Stimulated activated CD4-positive, alpha-beta T cell treated with anti-CD3 and anti-CD28 coated beads, TNF-alpha, amount 100 ng/mL, for 48 hours (primary cell): ENCODE data around the gene LRBA.
A peak's percentile ranks its signal among the peaks of the same experiment; 100 is the strongest.
"Not testable (repeated sequence)": the region's sequence is repeated elsewhere in the genome, so short reads cannot be mapped to it uniquely, and the experiment has no call there.

ENCODE experiments used
- DNase-seq, 3 donors: peaks; one replicate each; pipeline ENCODE4 v3.0.0-alpha.2; 2020; ENCODE audit warnings: low read depth in 3 of 3

LRBA gene

DNA sequence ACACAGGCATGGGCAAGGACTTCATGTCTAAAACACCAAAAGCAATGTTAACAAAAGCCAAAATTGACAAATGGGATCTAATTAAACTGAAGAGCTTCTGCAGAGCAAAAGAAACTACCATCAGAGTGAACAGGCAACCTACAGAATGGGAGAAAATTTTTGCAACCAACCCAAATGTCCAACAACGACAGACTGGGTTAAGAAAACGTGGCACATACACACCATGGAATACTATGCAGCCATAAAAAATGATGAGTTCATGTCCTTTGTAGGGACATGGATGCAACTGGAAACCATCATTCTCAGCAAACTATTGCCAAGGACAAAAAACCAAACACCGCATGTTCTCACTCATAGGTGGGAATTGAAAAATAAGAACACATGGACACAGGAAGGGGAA is 507.4 kb downstream of the LRBA start:
- DNase-seq = not testable (repeated sequence)

GRCh38 chr4:150501983-150502382 is 513.1 kb downstream of the LRBA start:
- no peak for DNase-seq

DNA sequence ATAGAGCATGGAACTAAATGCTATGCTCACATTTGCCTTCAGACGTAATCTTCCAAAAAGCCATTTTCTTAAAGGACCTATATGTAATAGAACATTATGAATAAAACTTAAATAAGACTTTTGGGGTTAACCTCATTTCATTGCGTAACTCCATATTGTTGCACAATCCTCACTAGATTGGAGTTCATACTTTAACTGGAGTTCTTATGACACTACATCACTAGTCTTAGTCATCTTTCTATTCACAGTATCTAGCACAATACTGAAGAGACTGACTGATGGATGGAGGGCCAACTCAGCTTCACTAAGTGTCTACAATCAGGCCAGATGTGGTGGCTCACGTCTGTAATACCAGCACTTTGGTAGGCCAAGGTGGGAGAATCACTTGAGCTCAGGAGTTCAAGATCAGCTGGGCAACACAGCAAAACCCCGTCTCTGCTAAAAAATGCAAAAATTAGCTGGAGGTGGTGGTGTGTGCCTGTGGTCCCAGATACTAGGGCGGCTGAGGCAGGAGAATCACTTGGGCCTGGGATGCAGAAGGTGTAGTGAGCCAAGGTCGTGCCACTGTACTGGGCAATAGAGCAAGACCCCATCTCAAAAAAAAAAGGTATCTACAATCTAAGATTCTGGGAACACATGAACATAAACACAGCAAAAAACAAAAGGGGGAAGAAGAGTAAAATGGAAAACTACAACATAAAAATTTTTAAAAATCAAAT is 513.9 kb downstream of the LRBA start:
- no peak for DNase-seq

- DNase-seq = no peak
Observed at GRCh38 chr4:150497612-150498011, 517.5 kb downstream of the LRBA start.

DNA sequence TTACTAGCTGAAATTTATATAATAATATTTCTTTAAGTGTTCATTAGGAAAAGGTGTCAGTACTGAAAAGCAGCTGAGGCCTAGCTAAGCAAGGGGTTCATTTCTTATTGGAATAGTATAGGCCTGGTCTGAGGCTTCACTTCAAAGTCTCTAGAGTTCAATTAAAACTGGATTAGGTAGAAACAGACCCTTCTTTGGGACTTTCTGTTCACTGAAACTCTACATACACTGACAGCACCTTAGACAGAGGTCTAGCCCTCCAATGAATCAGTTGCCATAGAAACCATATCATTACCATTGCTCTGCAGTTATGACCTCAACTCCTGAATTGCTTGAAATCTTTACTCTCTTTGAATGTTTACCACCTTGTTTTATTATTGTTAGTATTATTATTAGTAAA is 519.5 kb downstream of the LRBA start:
- no peak for DNase-seq

DNA sequence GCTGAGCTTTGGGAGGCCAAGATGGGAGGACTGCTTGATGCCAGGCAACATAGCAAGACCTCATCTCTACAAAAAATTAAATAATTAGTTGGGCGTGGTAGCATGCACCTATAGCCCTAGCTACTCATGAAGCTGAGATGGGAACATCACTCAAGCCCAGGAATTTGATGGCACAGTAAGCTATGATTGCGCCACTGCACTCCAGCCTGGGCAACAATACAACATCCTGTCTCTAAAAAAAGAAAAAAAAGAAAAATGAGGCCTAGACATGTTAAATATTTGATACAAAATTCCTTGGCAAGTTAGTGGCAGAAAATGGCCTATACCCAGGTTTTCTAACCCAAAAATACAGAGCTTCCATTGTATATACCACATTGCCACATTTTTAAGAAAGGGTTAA is 521.2 kb downstream of the LRBA start:
- DNase-seq = no peak

GRCh38 chr4:150491132-150492049 is 523.7 kb downstream of the LRBA start:
- DNase-seq = no peak

- DNase-seq = no peak
Observed at GRCh38 chr4:150482581-150482980, 532.5 kb downstream of the LRBA start.

GRCh38 chr4:150479657-150480056 is 535.4 kb downstream of the LRBA start:
- DNase-seq = no peak

- DNase-seq = no peak
Observed at GRCh38 chr4:150477869-150478268, 537.2 kb downstream of the LRBA start.

DNA sequence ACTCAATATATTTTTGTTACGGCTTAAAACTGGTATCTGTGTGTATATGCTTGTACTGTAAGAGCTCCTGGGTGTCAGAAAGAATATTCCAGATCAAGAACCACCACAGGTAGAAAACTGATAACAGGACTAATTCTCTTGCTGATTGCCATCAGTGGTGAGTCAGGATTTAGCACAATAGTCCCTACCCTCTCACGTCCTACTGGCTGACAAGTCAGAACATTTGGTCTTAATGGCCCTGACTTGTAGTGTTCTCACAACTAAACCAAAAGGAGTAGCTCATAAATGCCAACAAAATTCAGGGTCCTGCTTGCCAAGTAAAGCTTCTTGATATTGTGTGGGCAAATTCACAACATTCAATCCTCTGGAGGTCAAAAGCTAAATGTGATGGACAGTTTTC is 538.3 kb downstream of the LRBA start:
- no peak for DNase-seq

GRCh38 chr4:150475763-150476162 is 539.3 kb downstream of the LRBA start:
- no peak for DNase-seq

DNA sequence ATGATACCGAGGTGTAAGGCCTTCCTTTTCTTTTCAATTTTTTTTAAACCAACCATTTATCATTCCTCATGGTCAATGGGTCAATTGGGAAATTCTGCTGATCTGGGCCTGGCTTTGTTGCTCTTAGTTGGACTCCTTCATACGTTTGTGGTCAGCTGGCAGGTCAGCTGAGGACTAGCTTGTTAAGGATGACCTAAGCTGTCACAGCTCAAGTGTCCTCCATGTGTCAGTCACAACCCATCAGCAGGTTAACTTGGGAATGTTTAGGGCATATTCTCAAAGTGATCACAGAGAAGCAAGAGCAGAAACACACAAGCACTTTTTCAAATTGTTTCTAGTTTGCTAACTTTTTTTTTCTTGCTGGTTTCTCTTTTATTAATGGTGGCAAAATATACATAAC is 550.6 kb downstream of the LRBA start:
- DNase-seq = no peak

DNA sequence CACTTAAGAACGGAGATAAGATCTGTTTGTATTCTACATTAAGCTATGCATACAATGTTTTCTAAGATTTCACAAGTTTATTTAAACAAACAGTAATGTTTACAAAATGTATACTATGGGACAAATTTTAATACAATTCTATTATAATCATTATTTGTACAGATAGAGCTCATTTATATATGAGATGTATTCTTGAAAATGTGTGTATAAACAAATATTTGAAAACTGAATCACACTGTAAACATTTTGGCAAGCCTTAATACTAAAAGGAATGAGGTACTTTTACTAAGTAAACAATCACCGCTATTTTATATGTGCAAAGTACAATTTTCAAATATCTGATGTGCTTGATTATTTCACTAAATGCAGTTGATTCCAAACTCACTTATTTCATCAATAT is 552.3 kb downstream of the LRBA start:
- DNase-seq = no peak

GRCh38 chr4:150461957-150462356 is 553.1 kb downstream of the LRBA start:
- no peak for DNase-seq

- DNase-seq = no peak
Observed at GRCh38 chr4:150457802-150458201, 557.3 kb downstream of the LRBA start.

GRCh38 chr4:150451883-150452282 is 563.2 kb downstream of the LRBA start:
- DNase-seq = no peak

GRCh38 chr4:150447356-150447755 is 567.7 kb downstream of the LRBA start:
- DNase-seq = no peak

GRCh38 chr4:150439451-150439933 is 575.6 kb downstream of the LRBA start:
- DNase-seq = no peak

GRCh38 chr4:150436598-150437370 is 578.3 kb downstream of the LRBA start:
- peak in 1 of 3 donors; percentile 4 for DNase-seq

DNA sequence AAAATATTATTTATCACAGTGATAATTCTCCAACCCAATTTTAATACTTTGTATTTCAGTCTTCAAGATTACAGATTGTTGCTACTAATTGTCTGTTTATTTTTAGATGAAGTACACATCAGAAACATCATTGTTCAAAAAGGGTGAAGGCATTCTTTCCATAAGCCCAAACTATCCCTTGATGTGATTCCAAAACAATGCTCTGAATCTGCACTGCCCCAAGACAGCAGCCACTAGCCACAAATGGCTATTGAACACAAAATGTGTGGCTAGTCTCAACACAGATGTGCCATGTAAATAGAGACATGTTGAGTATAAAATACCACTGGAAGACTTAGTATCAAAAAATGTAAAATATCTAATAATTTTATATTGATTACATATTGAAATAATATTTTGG is 583.9 kb downstream of the LRBA start:
- DNase-seq = no peak

GRCh38 chr4:150425161-150425560 is 589.9 kb downstream of the LRBA start:
- no peak for DNase-seq
